Stimulated activated CD8-positive, alpha-beta memory T cell treated with anti-CD3 and anti-CD28 coated beads, Interleukin-15, amount 100 ng/mL, for 48 hours (primary cell): ENCODE results near the gene MBD3L1.

Source experiments
- DNase-seq, 2 donors: peaks; one replicate each; pipeline ENCODE4 v3.0.0-alpha.2; 2020; ENCODE audit warnings: low read depth in 2 of 2

Gene MBD3L1

DNA sequence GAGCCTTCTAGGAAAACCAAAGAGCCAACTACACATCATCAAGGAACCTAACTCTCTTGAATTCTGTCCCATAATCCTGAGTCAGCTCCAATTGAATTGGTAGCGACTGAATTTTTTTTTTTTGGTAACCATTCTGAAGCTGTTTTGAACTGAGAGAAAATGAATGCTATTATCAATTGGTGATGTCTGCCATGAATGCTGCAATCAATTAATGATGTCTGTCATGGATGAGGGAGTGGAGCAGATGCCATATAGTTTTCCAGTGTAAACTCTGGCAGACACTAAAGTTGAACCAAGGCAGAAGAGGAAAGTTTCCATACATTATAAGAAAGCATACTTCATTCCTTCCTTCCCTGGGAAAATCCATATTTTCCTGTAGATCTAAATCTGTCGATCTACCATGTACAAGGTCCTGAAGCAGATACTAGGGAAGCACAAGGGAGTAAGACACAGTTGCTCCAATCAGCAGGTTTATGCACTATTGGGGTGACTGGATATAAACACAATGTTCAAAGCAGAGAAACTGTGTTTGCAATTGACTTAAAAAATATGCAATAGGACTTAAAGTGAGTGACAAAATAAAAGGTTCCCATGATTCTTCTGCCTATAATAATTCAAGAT, 48.8 kb downstream of the MBD3L1 start:
- no peak for DNase-seq

DNA sequence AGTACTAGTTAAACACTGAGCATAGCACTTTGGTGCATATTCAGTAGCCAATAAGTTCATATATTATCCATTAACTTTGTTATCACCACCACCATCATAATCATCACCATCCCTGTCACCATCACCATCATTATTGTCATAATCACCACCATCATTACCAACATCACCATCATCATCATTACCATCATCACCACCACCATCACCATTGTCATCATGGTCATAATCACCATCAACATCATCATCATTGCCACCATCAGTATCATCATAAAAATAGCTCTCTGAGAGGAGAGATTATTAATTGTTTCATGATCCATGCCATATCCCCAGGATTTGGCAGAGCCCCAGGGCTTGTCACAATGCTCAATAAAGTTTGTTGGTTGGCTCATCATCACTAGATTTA, 49.3 kb downstream of the MBD3L1 start:
- DNase-seq, result no peak

DNA sequence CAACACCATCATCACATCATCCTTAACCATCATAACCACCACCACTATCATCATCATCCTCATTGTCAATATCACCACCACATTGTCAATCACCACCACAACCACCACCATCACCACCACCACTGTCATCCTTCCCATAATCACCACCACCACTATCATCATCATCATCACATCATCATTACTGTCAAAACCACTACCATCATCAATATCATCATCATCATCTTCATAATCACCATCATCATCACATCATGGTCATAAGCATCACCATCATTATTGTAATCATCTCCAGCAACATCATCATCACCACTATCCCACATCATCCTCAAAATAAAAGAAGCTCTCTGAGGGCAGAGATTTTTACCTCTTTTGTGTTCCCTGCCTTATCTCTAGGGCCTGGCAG, 52.2 kb downstream of the MBD3L1 start:
- no peak for DNase-seq

- DNase-seq, result no peak
These were observed 55.2 kb downstream of the MBD3L1 start for GRCh38 chr19:8887364-8887763.

DNA sequence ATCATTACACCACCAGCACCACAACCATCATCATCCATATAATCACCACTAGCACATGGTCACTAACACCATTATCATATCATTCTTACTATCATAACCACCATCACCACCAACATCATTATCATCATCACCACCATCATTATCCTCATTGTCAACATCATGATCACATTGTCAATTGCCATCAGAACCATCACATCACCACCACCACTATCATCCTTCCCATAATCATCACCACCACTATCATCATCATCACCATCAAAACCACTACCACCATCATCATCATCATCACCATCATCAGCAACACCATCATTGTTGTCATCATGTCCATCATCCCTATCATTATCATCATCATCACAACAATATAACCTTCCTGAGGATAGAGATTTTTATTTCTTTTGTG, 58.1 kb downstream of the MBD3L1 start:
- no peak for DNase-seq
